Mucosa of stomach (tissue), 1 donor: ENCODE results near the gene SRSF1.
A peak's percentile ranks its signal among the peaks of the same experiment; 100 is the strongest.

Source experiments
- H3K27me3 ChIP-seq: one replicate; pipeline ENCODE4 v1.7.0; 2013; ENCODE audit warnings: mild to moderate bottlenecking, low read length; ENCODE audit not compliant: control insufficient read depth, insufficient read depth
- H3K36me3 ChIP-seq: one replicate; pipeline ENCODE4 v1.7.0; 2013; ENCODE audit warnings: low read length; ENCODE audit not compliant: control insufficient read depth, insufficient read depth
- H3K4me1 ChIP-seq: one replicate; pipeline ENCODE4 v1.7.0; 2013; ENCODE audit warnings: mild to moderate bottlenecking, low read length; ENCODE audit not compliant: control insufficient read depth, insufficient read depth
- H3K4me3 ChIP-seq: one replicate; pipeline ENCODE4 v1.7.0; 2013; ENCODE audit warnings: low read length
- H3K9ac ChIP-seq: one replicate; pipeline ENCODE4 v1.7.0; 2013; ENCODE audit warnings: mild to moderate bottlenecking, low read length, moderate library complexity
- H3K9me3 ChIP-seq: one replicate; pipeline ENCODE4 v1.7.0; 2013; ENCODE audit warnings: mild to moderate bottlenecking, low read length, moderate library complexity; ENCODE audit not compliant: control insufficient read depth
- donor health status: Pancreatic carcinoma.

Gene SRSF1

GRCh38 chr17:57954397-57955182, 52.5 kb downstream of the SRSF1 start:
- Histone ChIP-seq H3K9me3 (no peaks in the 10 kb centered on the region), H3K9ac (peak overlapping the region; percentile 75), H3K27me3 (no peaks in the 10 kb centered on the region), H3K4me3 (no peak overlapping the region), H3K4me1 (peaks cover 24% of the 10 kb centered on the region), H3K36me3 (no peaks in the 10 kb centered on the region)

- Histone ChIP-seq H3K4me1 (peaks cover 32% of the 10 kb centered on the region), H3K9ac (peak overlapping the region; percentile 75), H3K4me3 (no peak overlapping the region)
Observed at GRCh38 chr17:57953705-57954396, 53.2 kb downstream of the SRSF1 start.

More at GRCh38 chr17:57953705-57954396, 53.2 kb downstream of the SRSF1 start:
- Histone ChIP-seq H3K36me3 (no peaks in the 10 kb centered on the region), H3K9me3 (no peaks in the 10 kb centered on the region), H3K27me3 (no peaks in the 10 kb centered on the region)
